CD4-positive, alpha-beta T cell (primary cell): Measurements from ENCODE around the gene SH3GLB2. TPM values are rescaled to one million over a fixed set of nuclear protein-coding genes. Genes with fewer than 3 reads are reported as not detected.

ENCODE experiments used
- ATAC-seq: fragments of 200-7000 bp; cut with Tn5 transposase; one replicate; pipeline ENCODE4 v1.10.0; 2022; ENCODE audit warnings: mild to moderate bottlenecking; ENCODE audit not compliant: poor library complexity
- CTCF ChIA-PET: fragments of 350-600 bp; sonication (Branson Sonifier 250); formaldehyde crosslinking; loops from one replicate; lab custom pipeline; 2021; ENCODE audit warnings: antibody characterized with exemption, inconsistent platforms; lab: Charles Lee
- POLR2A ChIA-PET: fragments of 350-600 bp; sonication (Branson Sonifier 250); formaldehyde crosslinking; loops from one replicate; lab custom pipeline; 2021; ENCODE audit warnings: antibody characterized with exemption, inconsistent platforms; lab: Charles Lee
- DNase-seq, 14 experiments: peaks; one replicate each; pipeline ENCODE4 v3.0.0-alpha.2; 2013 to 2020; ENCODE audit warnings: mixed read lengths in 2 of 14
- H3K27ac ChIP-seq, 2 donors: one replicate each; pipeline versions ENCODE4 v1.5.1 to v1.7.0; 2013; ENCODE audit warnings: low read length in 2 of 2, low read depth in 1 of 2, mild to moderate bottlenecking in 1 of 2
- H3K27me3 ChIP-seq, 2 experiments: 1 replicate in 1 of 2; 2 replicates in 1 of 2; pipeline versions ENCODE4 v1.6.1 to v1.7.0; 2013; ENCODE audit warnings: low read length in 2 of 2, control low read depth in 1 of 2, mild to moderate bottlenecking in 1 of 2, moderate library complexity in 1 of 2; ENCODE audit not compliant: insufficient read depth in 2 of 2, control insufficient read depth in 1 of 2
- H3K36me3 ChIP-seq: one replicate; pipeline ENCODE4 v1.6.1; 2013; ENCODE audit warnings: low read length, control low read depth; ENCODE audit not compliant: insufficient read depth
- H3K4me1 ChIP-seq: one replicate; pipeline ENCODE4 v1.6.1; 2013; ENCODE audit warnings: low read length, control low read depth; ENCODE audit not compliant: insufficient read depth
- H3K4me3 ChIP-seq: one replicate; pipeline ENCODE4 v1.5.1; 2013; ENCODE audit warnings: mild to moderate bottlenecking, low read length, moderate library complexity
- H3K9me3 ChIP-seq, 2 experiments: 1 replicate in 1 of 2; 2 replicates in 1 of 2; pipeline versions ENCODE4 v1.6.1 to v1.7.0; 2013; ENCODE audit warnings: low read length in 2 of 2, mild to moderate bottlenecking in 2 of 2, control low read depth in 1 of 2, moderate library complexity in 1 of 2; ENCODE audit not compliant: control insufficient read depth in 1 of 2, insufficient read depth in 1 of 2
- H3K27ac Mint-ChIP-seq: one replicate; pipeline ENCODE4 v1.8.0; 2020; ENCODE audit warnings: mixed read lengths
- H3K27me3 Mint-ChIP-seq: one replicate; pipeline ENCODE4 v1.8.0; 2021; ENCODE audit warnings: mixed read lengths
- H3K36me3 Mint-ChIP-seq: one replicate; pipeline ENCODE4 v1.8.0; 2021; ENCODE audit warnings: low read depth, mixed read lengths
- H3K4me1 Mint-ChIP-seq: one replicate; pipeline ENCODE4 v1.8.0; 2021; ENCODE audit warnings: low read depth, mixed read lengths
- H3K4me3 Mint-ChIP-seq: one replicate; pipeline ENCODE4 v1.8.0; 2020; ENCODE audit warnings: mild to moderate bottlenecking, mixed read lengths
- H3K9me3 Mint-ChIP-seq: one replicate; pipeline ENCODE4 v1.8.0; 2020; ENCODE audit warnings: mixed read lengths
- CTCF ChIP-seq: fragments of 200-600 bp; IDR thresholded peaks from one replicate; pipeline ENCODE4 v1.8.0; 2022; ENCODE audit warnings: antibody characterized with exemption, mild to moderate bottlenecking
- intact Hi-C, 2 experiments: fragments of 100-400 bp; cut with DNase I in 1 of 2; cut with micrococcal nuclease in 1 of 2; formaldehyde crosslinking; loops; one replicate each; pipeline versions ENCODE4 v1.15.1 to v1.9.0; 2023 to 2025; cut with DNase I, micrococcal nuclease
- total RNA-seq, 174 experiments: library from RNA in 2 of 174; stranded (reverse) in 2 of 174; gene quantifications; one replicate each; pipeline ENCODE4 v1.2.3 and lab custom pipeline; 2021 to 2026

Gene SH3GLB2
- total RNA-seq, 2 experiments from 2014 or later = 65.6 to 69.1 TPM

- POLR2A ChIA-PET = no interaction called here
- H3K27me3 Mint-ChIP-seq = no peaks in the 10 kb centered on the region
- H3K4me3 ChIP-seq = no peak overlapping the region
- intact Hi-C loops = no loop called here
- no peak overlapping the region for H3K27ac ChIP-seq
- TF ChIP-seq CTCF = no peak
- ATAC-seq (no peak), DNase-seq (no peak)
- no peaks in the 10 kb centered on the region for H3K9me3 Mint-ChIP-seq
- CTCF ChIA-PET = no interaction called here
- H3K9me3 ChIP-seq = no peaks in the 10 kb centered on the region
- H3K36me3 Mint-ChIP-seq = peaks cover 87% of the 10 kb centered on the region
- no peak overlapping the region for H3K4me3 Mint-ChIP-seq
- H3K27ac Mint-ChIP-seq = no peak overlapping the region
- peaks cover 4% of the 10 kb centered on the region for H3K4me1 ChIP-seq
- H3K27me3 ChIP-seq = no peaks in the 10 kb centered on the region
- H3K36me3 ChIP-seq = peaks cover 82% of the 10 kb centered on the region
- no peaks in the 10 kb centered on the region for H3K4me1 Mint-ChIP-seq
Measured at GRCh38 chr9:129002992-129003391, 25.1 kb downstream of the SH3GLB2 start.

GRCh38 chr9:129001504-129002325, 26.4 kb downstream of the SH3GLB2 start:
- H3K4me1 ChIP-seq = peaks cover under 1% of the 10 kb centered on the region
- H3K9me3 ChIP-seq = no peaks in the 10 kb centered on the region
- no peak for TF ChIP-seq CTCF
- no peak overlapping the region for H3K4me3 ChIP-seq
- Mint-ChIP-seq H3K4me3 (no peak overlapping the region), H3K36me3 (peaks cover 89% of the 10 kb centered on the region), H3K9me3 (no peaks in the 10 kb centered on the region), H3K4me1 (no peaks in the 10 kb centered on the region), H3K27me3 (no peaks in the 10 kb centered on the region), H3K27ac (peak overlapping the region; percentile 24)
- POLR2A ChIA-PET = no interaction called here
- DNase-seq = no peak
- H3K27me3 ChIP-seq = no peaks in the 10 kb centered on the region
- CTCF ChIA-PET = no interaction called here
- no peak overlapping the region for H3K27ac ChIP-seq
- intact Hi-C loops = no loop called here
- ATAC-seq = no peak
- H3K36me3 ChIP-seq = peaks cover 81% of the 10 kb centered on the region

- no peaks in the 10 kb centered on the region for H3K9me3 Mint-ChIP-seq
- CTCF ChIA-PET = no interaction called here
- H3K4me1 Mint-ChIP-seq = peaks cover 12% of the 10 kb centered on the region
Measured at GRCh38 chr9:128999581-129000206, 28.4 kb downstream of the SH3GLB2 start.

More at GRCh38 chr9:128999581-129000206, 28.4 kb downstream of the SH3GLB2 start:
- Histone ChIP-seq H3K36me3 (peaks cover 80% of the 10 kb centered on the region), H3K27me3 (no peaks in the 10 kb centered on the region), H3K27ac (no peak overlapping the region), H3K4me1 (peaks cover 7% of the 10 kb centered on the region), H3K4me3 (no peak overlapping the region), H3K9me3 (no peaks in the 10 kb centered on the region)
- H3K27me3 Mint-ChIP-seq = no peaks in the 10 kb centered on the region
- peak overlapping the region; percentile 64 for H3K27ac Mint-ChIP-seq
- H3K4me3 Mint-ChIP-seq = no peak overlapping the region
- POLR2A ChIA-PET = no interaction called here
- no peak for DNase-seq
- TF ChIP-seq CTCF = no peak
- H3K36me3 Mint-ChIP-seq = peaks cover 90% of the 10 kb centered on the region
- intact Hi-C loops = no loop called here
- no peak for ATAC-seq
